ENCODE results near the gene IFTAP.

GRCh38 chr11:36623494-36623893 lies 29.2 kb downstream of the IFTAP start:
- TF ChIP-seq CTCF (IDR thresholded peaks at IDR 0.05; ENCODE audit: borderline replicate concordance, extremely low read depth, low read length, poor library complexity, severe bottlenecking) (no peak), EZH2 (IDR thresholded peaks at IDR 0.05; ENCODE audit: borderline replicate concordance, low read depth, low read length, severe bottlenecking) (no peak)
